CD14-positive monocyte (primary cell): Measurements from ENCODE around the gene TTC4. TPM values are rescaled to one million over a fixed set of nuclear protein-coding genes. Genes with fewer than 3 reads are reported as not detected.

Source experiments
- DNase-seq, 3 donors: peaks; one replicate each; pipeline ENCODE4 v3.0.0-alpha.2; 2011 to 2022
- H2AFZ ChIP-seq: 2 replicates; pipeline ENCODE4 v1.6.0; 2012; ENCODE audit warnings: mild to moderate bottlenecking, low read depth, low read length, inconsistent platforms; ENCODE audit not compliant: insufficient read depth, poor library complexity, severe bottlenecking
- H3K27ac ChIP-seq, 2 donors: 1 replicate in 1 of 2; 2 replicates in 1 of 2; pipeline ENCODE4 v1.5.1; 2012 to 2013; ENCODE audit warnings: low read length in 2 of 2, control low read depth in 1 of 2, inconsistent platforms in 1 of 2, low read depth in 1 of 2, mild to moderate bottlenecking in 1 of 2
- H3K27me3 ChIP-seq, 2 donors: one replicate each; pipeline versions ENCODE4 v1.6.0 to v1.6.1; 2011 to 2013; ENCODE audit warnings: low read length in 2 of 2; ENCODE audit not compliant: control insufficient read depth in 2 of 2, insufficient read depth in 2 of 2
- H3K36me3 ChIP-seq, 2 donors: replicated peaks in 1 of 2; 1 replicate in 1 of 2; 2 replicates in 1 of 2; pipeline versions ENCODE4 v1.5.1 to v1.6.1; 2012 to 2013; ENCODE audit warnings: low read length in 2 of 2, control low read depth in 1 of 2, inconsistent platforms in 1 of 2, mild to moderate bottlenecking in 1 of 2; ENCODE audit not compliant: insufficient read depth in 2 of 2, control insufficient read depth in 1 of 2
- H3K4me1 ChIP-seq, 2 donors: 1 replicate in 1 of 2; 2 replicates in 1 of 2; pipeline versions ENCODE4 v1.5.1 to v1.6.1; 2012 to 2013; ENCODE audit warnings: low read length in 2 of 2, control low read depth in 1 of 2, inconsistent platforms in 1 of 2, mild to moderate bottlenecking in 1 of 2, moderate library complexity in 1 of 2; ENCODE audit not compliant: insufficient read depth in 2 of 2, control insufficient read depth in 1 of 2
- H3K4me2 ChIP-seq: replicated peaks from 2 replicates; pipeline ENCODE3; 2012; ENCODE audit warnings: low read length, moderate library complexity, mild to moderate bottlenecking; ENCODE audit not compliant: poor library complexity, severe bottlenecking; ENCODE audit errors: extremely low read depth
- H3K4me3 ChIP-seq, 3 experiments: fragments of 200-600 bp in 1 of 3; sonication (generic) in 1 of 3; replicated peaks in 1 of 3; 1 replicate in 2 of 3; 2 replicates in 1 of 3; pipeline ENCODE4 v1.5.1; 2011 to 2013; ENCODE audit warnings: low read length in 3 of 3, mild to moderate bottlenecking in 3 of 3, control low read depth in 2 of 3, low read depth in 2 of 3, inconsistent platforms in 1 of 3, moderate library complexity in 1 of 3
- H3K79me2 ChIP-seq: 2 replicates; pipeline ENCODE4 v1.6.0; 2012; ENCODE audit warnings: mild to moderate bottlenecking, control low read depth, inconsistent platforms, low read length, moderate library complexity; ENCODE audit not compliant: insufficient read depth
- H3K9ac ChIP-seq: 2 replicates; pipeline ENCODE4 v1.6.0; 2017; ENCODE audit warnings: low read length, mild to moderate bottlenecking; ENCODE audit not compliant: insufficient read depth, poor library complexity, severe bottlenecking
- H3K9me3 ChIP-seq, 2 donors: replicated peaks in 1 of 2; 1 replicate in 1 of 2; 2 replicates in 1 of 2; pipeline versions ENCODE4 v1.5.1 to v1.6.1; 2012 to 2013; ENCODE audit warnings: low read length in 2 of 2, control low read depth in 1 of 2; ENCODE audit not compliant: control insufficient read depth in 1 of 2, insufficient read depth in 1 of 2
- H4K20me1 ChIP-seq: 2 replicates; pipeline ENCODE4 v1.6.0; 2012; ENCODE audit warnings: mild to moderate bottlenecking, low read length, control low read depth, moderate library complexity; ENCODE audit not compliant: insufficient read depth
- H3K27ac Mint-ChIP-seq, 7 donors: one replicate each; pipeline ENCODE4 v1.8.0; 2020; ENCODE audit warnings: mild to moderate bottlenecking in 7 of 7, mixed read lengths in 7 of 7, moderate library complexity in 6 of 7, inconsistent platforms in 2 of 7
- H3K27me3 Mint-ChIP-seq, 3 donors: one replicate each; pipeline ENCODE4 v1.8.0; 2021 to 2022; ENCODE audit warnings: low read depth in 3 of 3, mild to moderate bottlenecking in 3 of 3, mixed read lengths in 3 of 3, moderate library complexity in 3 of 3, inconsistent platforms in 1 of 3
- H3K36me3 Mint-ChIP-seq, 2 donors: one replicate each; pipeline ENCODE4 v1.8.0; 2020; ENCODE audit warnings: mixed read lengths in 2 of 2, inconsistent platforms in 1 of 2, mild to moderate bottlenecking in 1 of 2
- H3K4me1 Mint-ChIP-seq: one replicate; pipeline ENCODE4 v1.8.0; 2020; ENCODE audit warnings: mild to moderate bottlenecking, mixed read lengths
- H3K4me3 Mint-ChIP-seq, 2 donors: one replicate each; pipeline ENCODE4 v1.8.0; 2020; ENCODE audit warnings: mild to moderate bottlenecking in 2 of 2, mixed read lengths in 2 of 2, moderate library complexity in 1 of 2
- H3K9me3 Mint-ChIP-seq, 7 donors: one replicate each; pipeline ENCODE4 v1.8.0; 2020 to 2022; ENCODE audit warnings: mixed read lengths in 7 of 7, mild to moderate bottlenecking in 6 of 7, moderate library complexity in 6 of 7, inconsistent platforms in 2 of 7
- WGBS: methylation state at CpG from one replicate; pipeline ENCODE4 v1.1.5; 2013; ENCODE audit warnings: missing lambda C conversion rate; ENCODE audit not compliant: insufficient coverage; 5-methylcytosine and 5-hydroxymethylcytosine counted together
- intact Hi-C, 2 donors: fragments of 100-400 bp; cut with micrococcal nuclease; formaldehyde crosslinking; loops; one replicate each; pipeline versions ENCODE4 v1.15.0 to v1.15.1; 2023
- polyA plus RNA-seq, 3 donors: library from polyadenylated mRNA; depleted of rRNA in 1 of 3; unstranded in 2 of 3; stranded (reverse) in 1 of 3; fragments of 300-500 nt in 2 of 3; fragments of >200 nt in 1 of 3; fragmentation: Illumina TruSeq in 2 of 3; gene quantifications; 1 replicate in 2 of 3; 2 replicates in 1 of 3; pipeline ENCODE4 v1.2.3, GENCODE V29; 2012 to 2021
- TF ChIP-seq, protein P1 (sequence below): fragments of 200-600 bp; IDR thresholded peaks from one replicate; pipeline ENCODE4 v1.8.0; 2022; ENCODE audit warnings: antibody characterized with exemption, mild to moderate bottlenecking

TTC4 gene
- polyA plus RNA-seq, 3 donors: 9.2 to 13.3 (median 12.4) TPM

DNA sequence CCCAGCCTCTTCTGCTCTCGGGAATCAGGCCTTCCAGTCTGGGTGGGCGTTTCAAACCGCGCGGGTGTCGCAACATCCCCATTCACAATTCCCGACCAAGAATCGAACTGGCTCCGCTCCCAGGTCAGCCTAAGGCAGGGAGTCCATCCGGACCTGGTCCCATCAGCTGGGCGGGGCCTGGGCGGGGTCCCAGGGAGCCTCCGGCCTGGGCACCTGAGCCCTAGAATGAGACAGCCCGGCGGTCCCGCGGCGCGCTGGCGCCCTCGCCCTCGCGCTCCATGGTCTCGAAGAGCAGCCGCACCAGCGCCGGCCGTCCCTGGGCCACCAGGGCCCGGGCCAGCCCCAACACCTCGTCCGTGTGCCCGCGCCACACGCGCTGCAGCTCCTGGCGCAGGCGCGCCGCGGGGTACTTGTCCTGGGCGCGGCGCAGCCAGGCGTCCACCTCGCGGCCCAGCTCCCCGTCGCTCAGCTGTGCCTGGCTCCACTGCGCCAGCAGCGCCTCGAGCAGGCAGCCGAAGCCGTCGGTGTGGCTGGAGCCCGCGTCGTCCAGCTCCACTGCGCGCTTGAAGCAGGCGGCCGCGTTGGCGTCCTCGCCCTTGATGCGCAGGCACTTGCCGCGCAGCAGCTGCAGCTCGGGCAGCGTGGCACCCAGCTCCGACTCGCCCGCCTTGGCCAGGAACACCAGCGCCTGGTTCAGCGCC is 65.5 kb downstream of the TTC4 start:
- Histone ChIP-seq H3K9ac (no peak overlapping the region), H3K27me3 (no peaks in the 10 kb centered on the region), H3K36me3 (no peaks in the 10 kb centered on the region), H3K4me1 (no peaks in the 10 kb centered on the region), H4K20me1 (no peaks in the 10 kb centered on the region), H3K27ac (no peak overlapping the region), H3K9me3 (no peaks in the 10 kb centered on the region), H3K79me2 (no peaks in the 10 kb centered on the region), H3K4me3 (no peak overlapping the region), H3K4me2 (no peak overlapping the region), H2AFZ (no peak overlapping the region)
- H3K4me1 Mint-ChIP-seq: no peaks in the 10 kb centered on the region
- H3K9me3 Mint-ChIP-seq: no peaks in the 10 kb centered on the region
- H3K36me3 Mint-ChIP-seq: no peaks in the 10 kb centered on the region
- H3K4me3 Mint-ChIP-seq: no peak overlapping the region
- 74% methylated on average over 69 of the region's 74 CpGs for WGBS
- TF ChIP-seq, protein P1, sequence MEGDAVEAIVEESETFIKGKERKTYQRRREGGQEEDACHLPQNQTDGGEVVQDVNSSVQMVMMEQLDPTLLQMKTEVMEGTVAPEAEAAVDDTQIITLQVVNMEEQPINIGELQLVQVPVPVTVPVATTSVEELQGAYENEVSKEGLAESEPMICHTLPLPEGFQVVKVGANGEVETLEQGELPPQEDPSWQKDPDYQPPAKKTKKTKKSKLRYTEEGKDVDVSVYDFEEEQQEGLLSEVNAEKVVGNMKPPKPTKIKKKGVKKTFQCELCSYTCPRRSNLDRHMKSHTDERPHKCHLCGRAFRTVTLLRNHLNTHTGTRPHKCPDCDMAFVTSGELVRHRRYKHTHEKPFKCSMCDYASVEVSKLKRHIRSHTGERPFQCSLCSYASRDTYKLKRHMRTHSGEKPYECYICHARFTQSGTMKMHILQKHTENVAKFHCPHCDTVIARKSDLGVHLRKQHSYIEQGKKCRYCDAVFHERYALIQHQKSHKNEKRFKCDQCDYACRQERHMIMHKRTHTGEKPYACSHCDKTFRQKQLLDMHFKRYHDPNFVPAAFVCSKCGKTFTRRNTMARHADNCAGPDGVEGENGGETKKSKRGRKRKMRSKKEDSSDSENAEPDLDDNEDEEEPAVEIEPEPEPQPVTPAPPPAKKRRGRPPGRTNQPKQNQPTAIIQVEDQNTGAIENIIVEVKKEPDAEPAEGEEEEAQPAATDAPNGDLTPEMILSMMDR: no peak
- intact Hi-C loops: no loop called here
- no peak overlapping the region for H3K27ac Mint-ChIP-seq
- peaks cover 0 to 4% (median 4%) of the 10 kb centered on the region in 3 donors for H3K27me3 Mint-ChIP-seq
- DNase-seq: no peak

DNA sequence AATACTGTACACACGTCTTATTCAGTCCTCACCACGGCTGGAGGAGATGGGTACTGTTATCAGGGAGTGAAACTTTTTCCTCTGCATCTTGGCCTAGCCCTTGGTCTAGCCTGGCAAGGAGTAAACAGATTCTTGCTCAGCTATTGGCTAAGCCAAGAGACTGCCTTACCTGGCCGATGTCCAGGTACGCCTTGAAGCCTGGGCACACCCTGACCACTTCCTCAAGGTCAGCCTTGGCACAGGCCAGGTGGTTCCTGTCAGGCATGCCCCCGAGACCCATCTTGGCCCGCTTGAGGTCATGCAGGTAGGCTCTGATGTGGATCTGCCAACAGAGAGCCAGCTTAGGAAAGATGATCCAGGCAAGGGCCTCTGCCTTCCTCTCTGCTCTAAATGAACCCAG is 66.5 kb downstream of the TTC4 start:
- Mint-ChIP-seq H3K4me3 (no peak overlapping the region), H3K36me3 (no peaks in the 10 kb centered on the region), H3K9me3 (no peaks in the 10 kb centered on the region), H3K27me3 (peaks cover 0 to 4% (median 4%) of the 10 kb centered on the region in 3 donors), H3K4me1 (no peaks in the 10 kb centered on the region), H3K27ac (no peak overlapping the region)
- no peaks in the 10 kb centered on the region for H3K4me1 ChIP-seq
- no peak overlapping the region for H3K4me3 ChIP-seq
- H3K9ac ChIP-seq: no peak overlapping the region
- H3K36me3 ChIP-seq: no peaks in the 10 kb centered on the region
- DNase-seq: no peak
- intact Hi-C loops: no loop called here
- WGBS: 92% methylated on average over 4 of the region's 6 CpGs
- no peak overlapping the region for H2AFZ ChIP-seq
- H4K20me1 ChIP-seq: no peaks in the 10 kb centered on the region
- no peaks in the 10 kb centered on the region for H3K9me3 ChIP-seq
- TF ChIP-seq, protein P1: no peak
- H3K4me2 ChIP-seq: no peak overlapping the region
- no peaks in the 10 kb centered on the region for H3K27me3 ChIP-seq
- H3K27ac ChIP-seq: no peak overlapping the region
- no peaks in the 10 kb centered on the region for H3K79me2 ChIP-seq
